PC-9 (cell line): ENCODE results near the gene SEMA5A. TPM values are rescaled to one million over a fixed set of nuclear protein-coding genes. Genes with fewer than 3 reads are reported as not detected.

Source experiments
- BruUV-seq: library from RNA; stranded (reverse); fragments of 400-500 nt; replicated peaks from 2 replicates; lab custom pipeline; 2021; lab: Mats Ljungman, UMichigan
- CTCF ChIA-PET: fragments of 300-600 bp; sonication (Branson Sonifier 250); formaldehyde crosslinking; loops from one replicate; lab custom pipeline; 2022; ENCODE audit warnings: antibody characterized with exemption; lab: Charles Lee
- POLR2A ChIA-PET: fragments of 300-600 bp; sonication (Branson Sonifier 250); formaldehyde crosslinking; loops from one replicate; lab custom pipeline; 2022; ENCODE audit warnings: antibody characterized with exemption; ENCODE audit not compliant: unreplicated experiment; lab: Charles Lee
- DNase-seq, 2 experiments: peaks; one replicate each; pipeline versions ENCODE4 v3.0.0 to v3.0.0-alpha.2; 2015 to 2022; ENCODE audit warnings: mixed read lengths in 1 of 2
- H2AFZ ChIP-seq: fragments of 200-600 bp; sonication (generic); 2 replicates; pipeline ENCODE4 v1.8.1; 2017; ENCODE audit warnings: antibody characterized with exemption
- H3F3A ChIP-seq: fragments of 200-600 bp; sonication (generic); 2 replicates; pipeline ENCODE4 v1.8.1; 2017; ENCODE audit warnings: antibody characterized with exemption, mild to moderate bottlenecking, low read depth; ENCODE audit not compliant: insufficient read depth
- H3K27ac ChIP-seq: fragments of 200-600 bp; sonication (generic); 2 replicates; pipeline ENCODE4 v1.6.1; 2016; ENCODE audit warnings: mixed run types
- H3K27me3 ChIP-seq: fragments of 200-600 bp; sonication (generic); 2 replicates; pipeline ENCODE4 v1.6.1; 2016; ENCODE audit warnings: low read depth, mixed run types; ENCODE audit not compliant: insufficient read depth
- H3K36me3 ChIP-seq: fragments of 200-600 bp; sonication (generic); 2 replicates; pipeline ENCODE4 v1.6.1; 2016; ENCODE audit warnings: low read depth, mixed run types
- H3K4me1 ChIP-seq: fragments of 200-600 bp; sonication (generic); replicated peaks from 2 replicates; pipeline ENCODE4 v1.6.1; 2016; ENCODE audit warnings: mixed run types; ENCODE audit not compliant: insufficient read depth
- H3K4me2 ChIP-seq: fragments of 200-600 bp; sonication (generic); 2 replicates; pipeline ENCODE4 v1.6.1; 2017; ENCODE audit warnings: mixed run types
- H3K4me3 ChIP-seq: fragments of 200-600 bp; sonication (generic); 2 replicates; pipeline ENCODE4 v1.6.1; 2016; ENCODE audit warnings: mixed run types
- H3K79me2 ChIP-seq: fragments of 200-600 bp; sonication (generic); 2 replicates; pipeline ENCODE4 v1.6.1; 2017; ENCODE audit warnings: low read depth, mixed run types
- H3K9me2 ChIP-seq: fragments of 200-600 bp; sonication (generic); 2 replicates; pipeline ENCODE4 v1.8.1; 2017; ENCODE audit warnings: mild to moderate bottlenecking; ENCODE audit not compliant: insufficient read depth
- H3K9me3 ChIP-seq: fragments of 200-600 bp; sonication (generic); 2 replicates; pipeline ENCODE4 v1.8.1; 2016; ENCODE audit warnings: low read depth; ENCODE audit not compliant: insufficient read depth
- H4K20me1 ChIP-seq: fragments of 200-600 bp; sonication (generic); 2 replicates; pipeline ENCODE4 v1.8.1; 2017; ENCODE audit not compliant: insufficient read depth
- CTCF ChIP-seq: fragments of 200-600 bp; sonication (generic); conservative IDR thresholded peaks from 2 replicates; pipeline ENCODE4 v1.6.1; 2017; ENCODE audit warnings: mixed run types, antibody characterized with exemption, mild to moderate bottlenecking, moderate library complexity
- EZH2 ChIP-seq: fragments of 200-600 bp; sonication (generic); IDR thresholded peaks from 2 replicates; pipeline ENCODE4 v1.8.0; 2017; ENCODE audit warnings: antibody characterized with exemption, low read depth
- intact Hi-C: fragments of 100-400 bp; cut with micrococcal nuclease; formaldehyde crosslinking; loops from one replicate; pipeline ENCODE4 v1.10.0; 2022; ENCODE audit not compliant: unreplicated experiment
- total RNA-seq: library from RNA; stranded (reverse); gene quantifications from 2 replicates; pipeline ENCODE4 v1.2.3, GENCODE V29; 2021

The SEMA5A gene
- total RNA-seq, 1 experiment from 2014 or later = not detected

- Histone ChIP-seq H3K9me2 (no peaks in the 10 kb centered on the region), H3F3A (peaks cover 9% of the 10 kb centered on the region)
- TF ChIP-seq EZH2 (no peak), CTCF (no peak)
These were observed 503.6 kb downstream of the SEMA5A start for GRCh38 chr5:9042241-9042640.

GRCh38 chr5:9040475-9040874, 505.4 kb downstream of the SEMA5A start:
- POLR2A ChIA-PET = no interaction called here

More at GRCh38 chr5:9042241-9042640, 503.6 kb downstream of the SEMA5A start:
- no peaks in the 10 kb centered on the region for H3K9me3 ChIP-seq
- BruUV-seq = no TSS peak
- no peaks in the 10 kb centered on the region for H3K79me2 ChIP-seq
- DNase-seq = no peak
- H3K4me1 ChIP-seq = peaks cover 16% of the 10 kb centered on the region
- intact Hi-C loops = no loop called here
- H3K27me3 ChIP-seq = no peaks in the 10 kb centered on the region
- no peak overlapping the region for H3K4me3 ChIP-seq
- no peak overlapping the region for H3K27ac ChIP-seq
- ChIA-PET POLR2A (interaction anchor here (0.6 kb wide), 1 partner anchor 21 kb away, joined by 6 read pairs; no protein-coding TSS in a partner anchor), CTCF (no interaction called here)
- H3K36me3 ChIP-seq = no peaks in the 10 kb centered on the region
- no peaks in the 10 kb centered on the region for H4K20me1 ChIP-seq
- H3K4me2 ChIP-seq = no peak overlapping the region
- no peak overlapping the region for H2AFZ ChIP-seq

GRCh38 chr5:9037048-9037447, 508.8 kb downstream of the SEMA5A start:
- no peaks in the 10 kb centered on the region for H3F3A ChIP-seq
- H3K9me3 ChIP-seq = no peaks in the 10 kb centered on the region
- no peaks in the 10 kb centered on the region for H3K79me2 ChIP-seq
- POLR2A ChIA-PET = no interaction called here
- H3K27ac ChIP-seq = no peak overlapping the region
- no peak overlapping the region for H3K4me3 ChIP-seq
- TF ChIP-seq EZH2 (no peak), CTCF (no peak)
- no peaks in the 10 kb centered on the region for H3K27me3 ChIP-seq
- no TSS peak for BruUV-seq
- no peak for DNase-seq
- H4K20me1 ChIP-seq = no peaks in the 10 kb centered on the region
- no peak overlapping the region for H2AFZ ChIP-seq
- H3K36me3 ChIP-seq = no peaks in the 10 kb centered on the region
- H3K9me2 ChIP-seq = no peaks in the 10 kb centered on the region
- intact Hi-C loops = loop anchor here (5.0 kb wide), 1 partner anchor 1100 kb away; no protein-coding TSS in a partner anchor
- H3K4me2 ChIP-seq = no peak overlapping the region
- H3K4me1 ChIP-seq = no peaks in the 10 kb centered on the region
- CTCF ChIA-PET = no interaction called here

More at GRCh38 chr5:9040475-9040874, 505.4 kb downstream of the SEMA5A start:
- no peaks in the 10 kb centered on the region for H3K9me2 ChIP-seq
- no peak overlapping the region for H3K4me2 ChIP-seq
- H3K79me2 ChIP-seq = no peaks in the 10 kb centered on the region
- no peak overlapping the region for H3K27ac ChIP-seq
- H3K9me3 ChIP-seq = no peaks in the 10 kb centered on the region
- H2AFZ ChIP-seq = no peak overlapping the region
- no peak for TF ChIP-seq EZH2
- no peak for TF ChIP-seq CTCF
- H3K4me3 ChIP-seq = no peak overlapping the region
- no peaks in the 10 kb centered on the region for H3F3A ChIP-seq
- no peaks in the 10 kb centered on the region for H3K36me3 ChIP-seq
- H4K20me1 ChIP-seq = no peaks in the 10 kb centered on the region
- no TSS peak for BruUV-seq
- CTCF ChIA-PET = no interaction called here
- no peak for DNase-seq
- no peaks in the 10 kb centered on the region for H3K4me1 ChIP-seq
- no peaks in the 10 kb centered on the region for H3K27me3 ChIP-seq
- intact Hi-C loops = no loop called here
